ENCODE measurements around the gene KCNJ10. TPM values are rescaled to one million over a fixed set of nuclear protein-coding genes. Genes with fewer than 3 reads are reported as not detected.
A peak's percentile ranks its signal among the peaks of the same experiment; 100 is the strongest.

KCNJ10 gene
- total RNA-seq, 1 experiment from 2014 or later, result not detected

DNA sequence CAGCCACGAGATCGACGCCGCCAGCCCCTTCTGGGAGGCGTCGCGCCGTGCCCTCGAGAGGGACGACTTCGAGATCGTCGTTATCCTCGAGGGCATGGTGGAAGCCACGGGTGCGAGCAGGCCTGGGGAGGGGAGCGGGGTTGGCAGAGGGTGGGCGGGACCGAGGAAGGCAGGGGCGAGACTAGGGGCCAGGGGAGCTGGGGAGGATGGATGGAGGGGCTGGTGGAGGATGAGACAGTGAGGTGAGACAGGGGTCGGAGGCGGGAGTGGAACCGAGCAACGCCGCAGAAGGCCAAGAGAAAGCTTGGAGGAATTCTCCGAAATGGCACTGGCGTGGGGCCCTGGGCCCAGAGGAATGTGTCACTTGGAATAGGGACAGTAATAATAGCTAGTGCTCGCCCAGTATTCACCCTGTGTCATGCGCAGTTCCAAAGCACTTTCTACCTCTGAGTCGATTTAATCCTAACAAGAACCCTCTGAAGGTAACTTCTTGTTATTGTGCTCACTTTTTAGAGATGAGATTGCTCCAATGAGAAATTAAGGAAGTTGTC lies 14.9 kb upstream of the KCNJ10 start:
- DNase-seq (ENCODE audit: low read depth), result no peak

DNA sequence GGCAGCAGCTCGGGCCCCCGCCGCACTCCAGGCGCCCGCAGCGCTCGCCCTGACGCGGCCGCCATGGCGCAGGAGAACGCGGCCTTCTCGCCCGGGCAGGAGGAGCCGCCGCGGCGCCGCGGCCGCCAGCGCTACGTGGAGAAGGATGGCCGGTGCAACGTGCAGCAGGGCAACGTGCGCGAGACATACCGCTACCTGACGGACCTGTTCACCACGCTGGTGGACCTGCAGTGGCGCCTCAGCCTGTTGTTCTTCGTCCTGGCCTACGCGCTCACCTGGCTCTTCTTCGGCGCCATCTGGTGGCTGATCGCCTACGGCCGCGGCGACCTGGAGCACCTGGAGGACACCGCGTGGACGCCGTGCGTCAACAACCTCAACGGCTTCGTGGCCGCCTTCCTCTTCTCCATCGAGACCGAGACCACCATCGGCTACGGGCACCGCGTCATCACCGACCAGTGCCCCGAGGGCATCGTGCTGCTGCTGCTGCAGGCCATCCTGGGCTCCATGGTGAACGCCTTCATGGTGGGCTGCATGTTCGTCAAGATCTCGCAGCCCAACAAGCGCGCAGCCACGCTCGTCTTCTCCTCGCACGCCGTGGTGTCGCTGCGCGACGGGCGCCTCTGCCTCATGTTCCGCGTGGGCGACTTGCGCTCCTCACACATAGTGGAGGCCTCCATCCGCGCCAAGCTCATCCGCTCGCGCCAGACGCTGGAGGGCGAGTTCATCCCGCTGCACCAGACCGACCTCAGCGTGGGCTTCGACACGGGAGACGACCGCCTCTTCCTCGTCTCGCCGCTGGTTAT lies 14.2 kb upstream of the KCNJ10 start:
- DNase-seq (ENCODE audit: low read depth), result no peak

DNA sequence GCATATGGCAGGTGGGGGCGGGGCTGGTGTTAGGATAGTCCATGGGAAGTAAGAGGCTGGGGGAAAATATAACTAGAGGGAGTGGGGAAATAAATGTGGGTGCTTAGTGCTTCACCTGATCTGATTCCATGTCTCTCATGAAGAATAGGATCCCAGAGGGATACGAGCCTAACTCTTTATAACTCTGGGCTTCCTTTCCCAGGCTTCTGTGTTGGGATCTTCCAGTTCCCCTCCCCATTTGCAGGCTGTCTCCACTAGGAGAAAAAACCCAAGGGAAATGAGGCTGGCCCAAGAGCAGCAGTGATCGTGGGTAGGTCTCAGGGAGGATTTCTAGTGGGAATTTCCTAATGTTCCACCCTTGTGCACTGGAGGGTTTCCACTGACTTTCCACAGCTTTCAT lies 13.0 kb upstream of the KCNJ10 start:
- DNase-seq (ENCODE audit: low read depth), result no peak

DNA sequence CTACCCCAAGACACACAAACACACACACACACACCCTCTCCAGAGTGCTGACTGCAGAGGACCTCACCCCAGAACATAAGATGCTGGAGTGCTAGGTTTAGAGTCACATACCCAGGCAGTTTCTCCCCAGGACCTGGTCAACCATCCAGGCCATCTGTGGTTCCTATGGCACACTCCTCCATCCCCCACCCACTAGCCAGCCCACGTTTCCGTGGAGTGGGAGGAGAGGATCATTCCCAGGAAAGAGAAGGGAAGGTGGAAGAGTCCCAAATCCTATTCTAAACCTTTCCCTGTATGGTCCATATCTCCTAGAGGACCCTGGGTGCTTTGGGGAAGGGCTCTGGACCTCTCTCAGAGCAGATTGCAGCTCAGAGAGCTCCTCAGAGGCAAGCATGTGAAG lies 12.5 kb upstream of the KCNJ10 start:
- no peak for DNase-seq (ENCODE audit: low read depth)

DNA sequence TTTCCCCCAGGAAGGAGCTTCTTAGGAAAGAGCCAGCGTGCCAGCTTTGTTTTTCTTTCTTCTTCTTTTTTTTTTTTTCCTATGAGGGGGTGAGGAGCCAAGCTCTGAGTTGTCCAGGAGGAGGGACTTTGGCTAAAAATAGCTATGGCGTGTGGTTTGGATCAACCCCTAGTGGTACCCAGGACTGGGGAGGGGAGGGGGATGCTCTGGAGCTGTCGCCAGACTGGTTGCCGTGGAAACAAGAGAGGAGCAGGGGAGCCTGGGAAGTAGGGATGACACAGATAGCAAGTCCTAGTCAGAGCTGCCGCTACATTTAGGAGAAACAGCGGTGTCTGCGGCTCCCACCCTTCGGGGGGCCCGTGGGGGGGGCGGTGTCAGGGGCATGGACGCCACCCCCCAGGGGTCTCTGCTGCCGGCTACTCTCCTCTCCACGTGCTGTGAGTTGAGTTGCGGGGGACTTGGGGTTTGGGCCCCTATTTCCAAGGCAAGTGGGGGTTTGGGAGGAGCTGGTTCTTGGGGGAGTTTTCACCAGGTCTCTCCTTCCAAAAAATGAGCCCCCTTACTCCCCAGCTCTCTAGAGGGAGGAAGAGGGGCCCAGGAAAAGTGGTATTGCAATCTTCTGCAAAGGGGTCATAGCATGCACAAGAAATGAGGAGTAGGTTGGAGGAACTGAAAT lies 11.4 kb upstream of the KCNJ10 start, which contains the start of gene KCNJ9:
Gene KCNJ9, plus strand, starts transcription at position 278 of the 676 bp plus-strand sequence. CDS start 2,493 bp downstream, outside the sequence.
- DNase-seq (ENCODE audit: low read depth), result peak; percentile 44

DNA sequence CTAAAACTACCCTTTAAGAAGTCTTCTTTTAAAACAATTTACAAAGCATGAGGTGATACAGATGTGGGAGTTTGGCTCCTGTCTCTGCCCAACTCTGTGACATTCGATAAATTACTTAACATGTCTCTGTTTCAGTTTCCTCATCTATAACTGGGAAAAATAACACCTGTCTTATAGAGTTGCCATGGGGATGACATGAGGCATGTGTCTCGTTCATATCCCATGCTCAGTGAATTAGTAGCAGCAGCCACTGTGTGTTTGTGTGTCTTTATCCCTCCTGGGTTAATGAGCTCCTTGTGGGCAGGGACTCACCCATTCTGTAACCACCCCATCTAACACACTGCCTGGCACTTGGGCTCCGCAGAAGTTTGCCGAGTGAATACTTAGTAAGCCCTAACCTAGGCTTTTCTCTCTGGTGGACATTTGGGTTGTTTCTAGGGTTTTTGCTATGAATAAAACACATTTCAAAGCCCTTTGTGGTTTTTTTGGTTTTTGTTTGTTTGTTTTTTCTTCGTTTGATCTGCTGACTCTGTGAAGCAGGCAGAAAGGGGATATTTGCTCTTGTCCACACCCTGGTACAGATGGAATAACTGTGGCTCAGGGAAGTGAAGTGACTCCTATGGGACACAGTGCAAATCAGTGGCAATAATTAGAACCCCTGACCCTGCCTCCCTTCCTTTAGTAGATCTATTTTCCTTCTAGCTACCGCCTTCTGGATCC lies 10.6 kb upstream of the KCNJ10 start:
- peak; percentile 21 for DNase-seq (ENCODE audit: low read depth)

DNA sequence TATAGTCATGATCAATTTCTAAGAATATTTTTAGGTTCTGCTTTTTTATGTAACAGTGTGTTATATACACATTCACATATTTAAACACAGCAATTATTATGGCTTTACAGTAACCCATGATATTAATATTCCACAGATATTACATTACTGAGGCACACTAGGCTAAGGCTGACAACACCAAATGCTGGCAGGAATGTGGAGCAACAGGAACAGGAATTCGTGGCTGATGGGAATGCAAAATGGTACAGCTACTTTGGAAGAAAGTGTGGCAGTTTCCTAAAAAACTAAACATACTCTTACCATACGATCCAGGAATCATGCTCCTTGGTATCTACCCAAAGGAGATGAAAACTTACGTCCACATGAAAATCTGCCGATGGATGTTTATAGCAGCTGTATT lies 9.5 kb upstream of the KCNJ10 start:
- DNase-seq (ENCODE audit: low read depth), result no peak

DNA sequence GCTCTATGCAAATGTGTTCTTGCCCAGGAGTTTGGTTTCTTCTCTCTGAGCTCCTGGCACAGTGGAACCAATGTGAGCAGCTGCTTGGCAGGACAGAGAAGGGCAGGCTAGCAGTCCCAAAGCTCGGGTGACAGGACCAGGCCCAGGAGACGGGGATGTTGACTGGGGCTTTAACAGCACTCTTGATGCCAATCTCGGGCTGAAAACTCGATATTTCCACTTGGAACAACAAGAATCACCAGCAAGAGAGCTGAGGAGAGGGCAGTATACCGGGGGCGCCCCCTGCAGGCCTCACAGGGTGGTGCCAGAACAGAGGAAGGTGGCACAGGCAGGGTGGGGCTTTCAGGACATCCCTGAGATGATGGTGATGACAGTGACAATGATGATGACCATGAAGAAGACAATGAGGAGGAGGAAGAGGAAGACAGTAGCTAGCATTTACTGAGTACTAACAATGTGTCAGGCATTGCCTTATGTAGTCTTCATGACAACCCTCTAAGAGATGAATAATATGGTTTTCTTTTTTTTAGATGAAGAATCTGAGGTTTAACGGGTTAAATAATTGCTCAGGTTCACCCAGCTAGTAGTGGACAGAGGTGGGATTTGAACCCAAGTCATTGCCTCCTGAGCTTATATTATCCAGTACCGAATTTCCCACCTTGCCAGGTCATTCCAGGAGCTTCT lies 8.7 kb upstream of the KCNJ10 start:
- DNase-seq (ENCODE audit: low read depth), result peak; percentile 31

DNA sequence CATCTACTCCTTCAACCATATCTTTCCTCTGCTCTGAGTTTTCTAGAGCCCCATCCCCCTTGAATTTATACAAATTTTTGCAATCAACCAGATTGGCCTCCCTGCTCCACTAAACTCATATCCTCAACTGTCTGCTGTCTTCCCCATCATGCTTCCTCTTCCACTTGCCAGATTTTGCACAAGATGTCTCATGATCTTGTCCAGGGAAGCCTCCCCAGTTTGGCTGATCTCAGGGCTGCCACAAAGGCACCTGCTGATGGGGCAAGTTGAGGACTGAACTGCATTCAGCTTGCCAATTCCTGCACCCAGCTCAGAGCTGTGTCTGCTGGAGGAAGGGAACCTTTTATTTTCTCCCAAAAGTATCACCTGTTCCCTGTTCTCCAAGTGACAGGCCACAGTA lies 7.5 kb upstream of the KCNJ10 start:
- DNase-seq (ENCODE audit: low read depth), result no peak

DNA sequence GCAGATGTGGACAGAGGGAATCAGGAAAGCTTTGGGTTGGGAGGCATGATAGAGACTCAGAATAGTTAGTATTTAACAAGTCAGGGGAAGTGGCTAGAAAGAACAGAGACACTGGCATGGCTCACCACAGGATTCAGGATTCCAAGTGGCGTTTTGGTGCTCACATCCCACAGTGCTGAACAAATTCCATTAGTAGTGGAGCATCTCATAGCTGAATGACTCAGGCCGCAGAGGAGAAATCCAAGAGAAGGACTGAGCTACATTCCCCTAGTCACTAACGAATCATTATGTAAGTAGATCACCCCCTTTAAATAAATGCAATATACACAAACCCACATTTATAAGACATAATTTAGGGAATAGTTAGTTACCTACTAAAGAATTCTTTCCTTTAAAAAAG lies 6.3 kb upstream of the KCNJ10 start:
- no peak for DNase-seq (ENCODE audit: low read depth)

DNA sequence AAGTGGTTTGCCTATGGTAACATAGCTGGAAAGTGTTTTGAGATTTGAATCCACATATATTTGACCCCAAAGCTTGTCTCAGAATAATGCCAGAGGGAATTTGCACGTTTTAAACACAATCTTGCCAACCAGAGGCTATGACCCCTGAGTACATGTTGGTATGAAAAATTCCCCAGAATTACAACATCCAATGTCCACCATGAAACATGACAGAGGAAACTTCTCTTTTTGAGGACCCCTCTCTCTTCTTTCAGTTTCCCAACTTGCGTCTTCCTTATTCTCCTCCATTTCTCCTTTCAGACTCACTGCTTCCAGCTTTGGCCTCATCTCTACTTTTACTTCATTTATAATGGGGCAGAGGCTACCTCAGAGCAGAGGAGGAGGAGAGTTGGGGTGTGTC lies 5.9 kb upstream of the KCNJ10 start:
- no peak for DNase-seq (ENCODE audit: low read depth)

DNA sequence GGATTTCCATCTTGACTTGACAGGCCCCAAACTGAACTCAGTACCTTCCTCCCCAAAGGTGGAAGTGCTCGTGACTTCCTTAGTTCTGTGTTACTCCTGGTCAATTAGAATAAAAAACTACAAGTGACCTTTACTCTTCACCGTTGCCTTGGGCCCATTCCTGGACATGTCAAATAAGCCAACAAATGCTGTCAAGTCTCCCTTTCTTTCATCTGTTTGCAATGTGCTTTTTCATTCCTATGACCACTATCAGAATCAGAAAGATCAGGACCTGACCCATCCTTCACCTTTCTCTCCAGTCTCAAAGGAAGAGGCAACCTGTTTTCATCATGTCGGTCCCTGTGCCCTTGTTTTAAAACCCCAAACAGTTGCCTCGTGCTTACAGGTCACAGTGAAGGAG lies 4.9 kb upstream of the KCNJ10 start:
- no peak for DNase-seq (ENCODE audit: low read depth)

DNA sequence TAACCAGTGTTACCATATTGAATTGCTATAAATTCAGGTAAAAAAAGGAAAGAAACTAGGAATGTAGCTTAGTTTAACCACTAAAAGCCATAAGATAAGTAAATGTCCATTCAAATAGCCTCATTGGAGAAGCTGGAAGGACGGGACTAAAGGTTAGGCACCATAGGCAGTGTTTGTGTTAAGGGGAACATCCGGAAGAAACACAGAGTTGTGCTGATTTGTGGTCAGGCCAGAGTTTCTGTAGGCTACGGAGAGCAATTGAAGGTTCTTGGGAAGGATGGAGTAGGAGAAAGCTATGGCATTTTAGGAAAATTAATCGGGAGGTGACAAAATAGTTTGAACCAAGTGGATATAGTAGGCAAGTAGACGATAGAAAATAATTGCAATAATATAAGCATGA lies 1.3 kb upstream of the KCNJ10 start:
- DNase-seq (ENCODE audit: low read depth), result no peak

DNA sequence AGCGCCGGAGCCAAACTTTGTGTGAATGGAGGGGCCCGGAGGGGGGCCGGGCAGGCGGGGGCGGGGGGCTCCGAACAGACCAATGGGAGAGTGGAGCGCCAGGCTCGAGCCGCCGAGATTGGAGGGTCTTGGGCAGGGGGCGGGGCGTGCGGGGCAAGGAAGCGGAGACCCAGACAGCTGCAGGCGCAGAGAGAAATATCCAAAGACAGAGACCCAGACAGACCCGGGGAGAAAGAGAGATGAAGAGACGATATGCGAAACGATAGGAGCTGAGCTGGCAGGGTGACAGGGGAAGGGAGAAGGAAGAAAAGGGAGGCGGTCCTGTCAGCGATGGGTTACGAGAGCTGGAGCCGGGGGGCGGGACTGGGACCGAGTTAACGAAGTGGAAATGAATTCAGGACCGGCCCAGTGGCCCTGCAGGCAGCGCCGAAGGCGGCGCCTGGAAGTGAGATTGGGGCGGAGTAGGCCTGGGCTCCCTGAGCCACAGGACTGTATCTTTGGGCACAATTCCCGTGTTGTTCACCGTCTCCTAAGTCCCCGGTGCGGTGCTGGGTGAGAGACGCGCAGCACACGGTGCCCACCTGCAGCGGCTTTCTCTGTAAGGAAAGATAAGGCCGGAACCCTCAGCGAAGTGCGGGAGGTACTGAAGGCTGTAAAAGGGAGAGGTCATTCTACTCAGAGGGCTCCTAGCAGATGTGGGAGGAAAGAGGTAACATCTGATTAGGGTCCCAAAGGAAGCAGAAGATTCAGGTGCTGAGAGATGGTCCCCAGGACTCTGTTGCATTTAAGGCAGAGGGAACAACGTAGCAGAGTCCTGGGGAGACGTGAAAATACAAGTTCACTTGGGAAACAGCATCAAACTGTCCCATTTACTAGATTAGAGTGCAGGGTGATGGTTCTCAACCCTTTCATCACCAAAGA lies 543 bp upstream of the KCNJ10 start:
- DNase-seq (ENCODE audit: low read depth), result peak; percentile 35

DNA sequence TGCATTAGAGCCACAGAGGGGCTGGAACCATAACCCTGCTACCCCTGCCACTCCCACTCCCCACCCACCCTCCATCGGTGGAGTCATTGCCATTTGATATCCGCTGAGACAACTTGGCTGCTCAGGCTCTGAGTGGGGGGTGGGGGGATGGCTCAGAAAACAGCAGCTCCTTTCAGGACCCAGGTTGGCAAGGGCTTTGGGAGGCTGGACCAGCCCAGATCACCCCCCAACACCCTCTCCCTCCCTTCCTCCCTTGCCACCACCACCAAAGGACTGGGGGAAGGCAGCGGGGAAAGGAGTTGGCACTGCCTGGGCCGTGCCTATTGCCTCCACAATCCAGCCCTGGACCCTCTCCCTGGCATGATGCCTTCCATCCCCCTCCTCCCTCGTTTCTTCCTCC lies 1.7 kb downstream of the KCNJ10 start:
- no peak for DNase-seq (ENCODE audit: low read depth)

DNA sequence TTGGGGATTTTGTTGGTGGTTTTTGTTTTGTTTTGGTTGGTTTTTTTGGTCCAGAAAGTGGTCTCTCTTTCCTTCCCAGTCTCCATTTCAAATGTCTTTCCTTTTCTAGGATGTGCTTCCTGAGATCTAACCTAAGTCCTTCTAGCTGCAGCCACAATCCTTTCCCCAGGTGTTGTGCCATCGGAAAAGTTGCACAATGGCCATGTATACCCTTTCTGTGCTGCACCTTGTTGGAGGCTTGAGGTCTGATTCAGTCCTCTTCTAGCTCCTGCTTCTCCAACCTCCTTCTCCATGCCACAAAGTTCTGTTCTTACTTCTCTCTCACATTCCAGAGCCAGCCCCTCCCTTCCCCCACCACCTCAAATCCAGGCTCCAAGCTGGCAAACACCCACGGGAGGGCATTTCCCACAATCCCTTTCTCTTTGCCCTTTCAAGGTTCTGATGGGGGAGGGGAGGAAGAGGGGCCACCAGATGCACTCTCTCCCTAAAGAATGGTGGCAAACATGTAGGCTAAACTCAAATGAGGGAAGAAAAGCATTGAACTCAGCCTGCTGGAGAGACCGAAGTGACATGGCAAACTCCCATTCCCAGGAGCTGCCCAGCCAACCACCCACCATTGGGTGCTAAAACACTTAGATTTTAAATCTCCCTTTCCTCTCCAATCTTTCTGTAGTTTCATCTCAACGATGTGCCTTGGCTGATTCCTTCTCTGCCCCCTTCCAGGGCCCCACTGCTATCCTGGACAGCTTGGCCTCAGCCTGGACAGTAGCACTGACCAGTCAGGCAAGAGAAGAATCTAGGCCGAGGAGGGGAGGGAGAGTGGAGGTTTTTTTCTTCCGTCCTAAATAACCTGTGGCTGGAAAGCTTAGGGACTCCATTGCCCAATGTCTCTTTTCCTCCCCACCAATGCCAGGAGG lies 2.9 kb downstream of the KCNJ10 start:
- no peak for DNase-seq (ENCODE audit: low read depth)

DNA sequence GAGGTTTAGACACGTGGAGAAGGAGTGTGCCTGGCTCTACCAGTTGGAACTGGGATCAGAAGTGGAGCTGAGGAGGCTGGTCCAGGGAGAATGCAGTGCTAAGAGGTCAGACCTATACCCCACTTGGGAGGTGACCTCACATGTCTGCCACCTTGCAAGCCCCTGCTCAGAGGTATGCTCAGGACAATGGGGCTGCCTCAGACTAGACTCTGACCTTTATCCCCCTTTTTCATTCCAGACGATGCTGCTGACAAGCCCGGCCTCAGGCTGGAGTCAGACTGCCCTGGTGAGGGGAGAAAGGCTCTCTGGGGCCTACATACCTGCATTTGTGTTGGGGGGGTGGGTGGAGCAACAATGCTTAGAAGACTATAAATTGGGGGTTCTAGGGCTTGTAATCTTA lies 5.2 kb downstream of the KCNJ10 start:
- DNase-seq (ENCODE audit: low read depth), result no peak

DNA sequence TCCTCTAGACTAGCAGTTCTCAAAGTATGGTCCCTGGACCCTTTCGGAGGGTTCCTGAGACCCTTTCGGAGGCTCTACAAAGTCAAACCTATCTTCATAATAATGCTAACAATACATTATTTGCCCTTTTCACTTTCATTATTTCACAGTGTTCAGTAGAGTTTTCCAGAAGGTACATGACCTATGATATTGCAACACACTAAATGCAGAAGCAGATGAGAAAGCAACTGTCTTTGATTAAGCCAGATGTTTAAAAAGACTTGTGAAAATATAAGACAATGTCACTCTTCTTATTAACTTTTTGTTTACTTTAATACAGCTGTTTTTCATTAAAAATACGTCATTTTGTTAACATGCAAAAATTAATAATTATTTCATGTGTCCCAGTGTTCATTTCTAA lies 5.8 kb downstream of the KCNJ10 start:
- DNase-seq (ENCODE audit: low read depth), result no peak

DNA sequence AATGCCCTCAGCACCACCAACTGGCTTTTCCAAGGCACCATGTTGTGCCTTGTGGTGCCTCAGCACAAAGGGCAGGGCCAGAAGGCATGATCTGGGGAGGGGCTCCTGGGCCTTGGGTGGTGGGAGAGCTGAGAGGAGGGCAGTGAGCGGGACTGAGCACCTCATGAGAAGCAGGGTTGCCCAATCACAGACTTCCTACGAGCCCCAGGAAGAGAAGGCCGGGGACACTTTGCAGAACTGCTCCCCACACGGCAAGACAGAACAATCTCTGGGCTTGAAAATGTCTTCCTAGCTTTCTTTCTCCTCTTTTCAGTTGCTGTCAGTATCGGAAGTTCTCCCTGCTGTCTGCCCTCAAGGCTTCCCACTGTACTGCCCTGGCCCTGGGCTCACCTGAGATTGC lies 6.8 kb downstream of the KCNJ10 start:
- DNase-seq (ENCODE audit: low read depth), result no peak

DNA sequence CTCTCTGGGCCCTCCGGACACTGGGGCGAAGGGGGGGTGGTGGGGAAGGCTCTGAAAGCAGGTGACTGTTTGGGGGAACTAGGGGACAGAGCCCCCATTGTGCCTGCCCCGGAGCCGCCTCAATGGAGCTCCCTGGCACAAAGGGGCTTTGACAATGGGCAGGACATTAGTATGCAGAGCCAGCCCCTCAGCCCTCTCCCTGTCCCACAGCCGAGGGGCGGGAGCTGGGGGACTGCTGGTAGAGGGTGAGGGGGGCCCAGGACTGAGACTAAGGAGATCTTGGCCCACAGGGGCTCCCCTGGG lies 7.8 kb downstream of the KCNJ10 start:
- no peak for DNase-seq (ENCODE audit: low read depth)

Data from LHCN-M2 (cell line).